HK-2 (cell line): ENCODE measurements around the gene RNF212B.
"Not testable (repeated sequence)": the region's sequence is repeated elsewhere in the genome, so short reads cannot be mapped to it uniquely, and the experiment has no call there.

Source experiments
- DNase-seq: peaks from one replicate; pipeline ENCODE4 v3.0.0-alpha.2; 2018; ENCODE audit not compliant: unreplicated experiment

The RNF212B gene

DNA sequence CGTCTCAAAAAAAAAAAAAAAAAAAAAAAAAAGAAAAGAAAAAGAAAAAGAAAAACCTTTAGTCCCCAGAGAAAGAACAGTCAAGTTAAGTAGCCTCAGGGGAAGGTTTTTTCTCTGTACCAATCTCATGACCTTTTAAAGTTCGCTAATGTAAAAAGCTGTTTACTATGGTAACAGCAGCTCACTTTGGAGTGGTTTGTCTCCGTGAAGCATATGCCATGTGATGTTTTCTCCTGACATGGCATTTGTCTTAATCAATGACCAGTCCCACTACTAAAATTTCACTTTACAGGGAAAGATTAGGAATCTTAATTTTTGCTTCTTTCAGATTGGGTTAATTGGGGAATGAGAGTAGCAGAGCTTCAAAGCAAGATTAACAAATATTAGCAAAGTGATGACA is 4.3 kb downstream of the RNF212B start:
- DNase-seq, result no peak

DNA sequence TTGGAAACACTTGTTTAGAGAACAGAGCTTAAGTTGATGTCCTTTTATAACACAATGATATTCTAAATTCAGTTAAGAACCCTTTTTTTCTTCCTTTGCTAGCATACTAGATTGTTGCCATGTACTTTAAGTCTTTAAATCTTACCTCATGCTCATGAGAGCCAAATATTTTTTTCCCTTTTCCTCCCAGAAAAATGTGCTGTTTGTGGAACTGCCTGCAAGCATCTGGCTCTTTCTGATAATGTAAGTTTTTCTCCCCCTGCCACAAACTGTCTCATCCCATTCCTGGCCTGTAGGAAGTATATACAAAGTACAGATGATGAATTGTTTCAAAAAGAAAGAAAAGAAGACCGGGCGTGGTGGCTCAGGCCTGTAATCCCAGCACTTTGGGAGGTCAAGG is 5.3 kb downstream of the RNF212B start:
- no peak for DNase-seq

DNA sequence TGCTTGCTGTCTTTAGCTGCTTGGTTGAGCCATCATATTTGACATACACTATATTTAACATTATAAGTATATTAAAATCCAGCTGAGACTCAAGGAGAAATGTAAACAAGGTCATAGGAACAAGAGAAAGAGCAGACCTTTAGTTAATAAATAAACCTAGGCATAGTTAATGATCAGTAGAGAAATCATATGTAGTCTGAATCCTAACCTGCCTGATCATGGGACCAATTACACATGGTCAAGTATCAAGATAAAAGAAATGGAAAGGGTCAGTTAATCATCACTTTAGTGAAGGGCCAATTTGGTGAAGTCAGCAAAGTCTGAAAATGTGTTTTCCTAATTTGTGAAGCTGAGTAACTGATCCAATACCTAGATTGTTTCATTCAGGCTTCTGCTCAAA is 7.5 kb downstream of the RNF212B start:
- DNase-seq, result no peak

DNA sequence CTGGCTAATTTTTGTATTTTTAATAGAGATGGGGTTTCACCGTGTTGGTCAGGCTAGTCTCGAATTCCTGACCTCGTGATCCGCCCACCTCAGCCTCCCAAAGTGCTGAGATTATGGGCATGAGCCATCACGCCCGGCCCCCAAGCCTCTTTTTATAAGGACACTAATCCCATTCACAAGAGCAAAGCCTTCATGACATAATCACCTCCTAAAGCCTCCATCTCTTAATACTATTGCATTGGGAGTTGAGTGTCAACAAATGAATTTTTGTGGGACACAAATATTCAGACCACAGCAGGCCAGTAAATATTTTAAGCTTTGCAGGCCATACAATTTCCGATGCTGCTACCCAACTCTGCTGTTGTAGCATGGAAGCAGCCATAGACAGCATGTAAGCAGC is 10.9 kb downstream of the RNF212B start:
- no peak for DNase-seq

DNA sequence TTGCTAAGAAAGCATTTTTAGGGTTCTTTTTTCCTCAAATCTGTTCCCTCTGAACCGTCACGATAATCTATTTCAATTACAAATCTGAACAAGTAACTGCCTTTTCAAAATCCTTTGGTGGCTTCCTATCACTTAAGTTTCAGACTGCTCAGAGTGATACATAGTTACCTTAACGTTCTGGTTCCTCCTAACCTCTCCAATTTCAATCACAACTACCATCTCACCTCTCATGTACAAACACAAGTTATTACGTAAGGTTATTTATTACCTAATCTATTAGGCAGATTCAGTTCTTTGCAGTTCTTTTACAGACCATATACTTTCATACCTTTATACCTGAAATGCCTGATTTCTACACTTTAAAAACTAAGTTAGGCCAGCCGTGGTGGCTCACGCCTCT is 12.1 kb downstream of the RNF212B start:
- no peak for DNase-seq

DNA sequence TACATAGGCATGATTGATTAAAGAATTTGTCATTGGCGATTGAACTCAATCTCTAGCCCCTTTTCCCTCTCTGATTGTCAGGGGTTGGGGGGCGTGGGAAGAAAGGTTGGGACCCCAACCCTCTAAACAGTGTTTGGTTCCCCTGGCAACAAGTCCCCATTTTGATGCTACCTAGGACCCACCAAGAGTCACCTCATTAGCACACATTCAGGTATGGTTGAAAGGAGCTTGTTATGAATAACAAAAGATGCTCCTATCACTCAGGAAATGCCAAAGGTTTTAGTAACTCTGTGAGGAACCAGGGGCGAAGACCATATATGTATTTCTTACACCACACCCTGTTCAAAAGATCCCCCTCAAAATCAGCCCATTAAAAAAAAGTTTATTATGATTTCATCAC is 14.3 kb downstream of the RNF212B start:
- no peak for DNase-seq

DNA sequence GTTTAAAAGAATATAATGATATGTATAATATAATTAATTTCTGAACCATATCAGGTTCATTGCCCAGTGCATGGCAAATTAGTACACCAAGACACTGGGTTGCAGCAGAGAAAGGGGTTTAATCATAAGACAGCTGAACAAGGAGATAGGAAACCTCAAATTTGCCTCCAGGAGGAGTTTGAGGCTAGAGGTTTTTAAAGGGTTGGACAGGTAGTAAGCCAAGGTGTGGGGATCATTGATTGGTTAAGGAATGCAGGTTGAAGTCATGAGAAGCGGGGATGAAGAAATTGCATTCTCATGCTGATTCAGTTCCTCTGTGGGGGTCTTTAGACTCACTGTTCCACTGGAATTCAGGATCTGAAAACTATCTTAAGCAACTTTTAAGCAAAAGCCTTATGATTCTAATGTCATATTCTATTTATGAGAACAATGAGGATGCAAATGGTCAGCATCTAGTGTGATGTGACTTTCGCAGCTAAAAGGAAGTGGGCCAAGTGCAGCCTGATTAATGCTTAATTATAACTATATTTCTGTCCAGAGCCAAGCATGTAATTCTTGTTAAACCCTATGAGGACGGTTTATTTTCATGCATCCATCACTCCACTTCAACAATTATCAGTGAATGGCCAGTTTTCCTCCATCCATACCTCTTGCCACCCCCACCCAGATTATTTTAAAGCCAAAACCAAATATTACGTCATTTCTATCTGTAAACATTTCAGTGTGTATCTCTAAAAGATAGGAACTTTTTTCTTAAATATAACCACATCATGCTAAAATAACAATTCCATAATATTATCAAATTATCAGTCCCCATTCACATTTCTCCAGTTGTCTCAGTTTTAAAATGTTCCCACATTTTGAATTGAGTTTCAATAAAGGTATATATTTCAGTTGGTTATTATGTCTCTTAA is 14.9 kb downstream of the RNF212B start:
- DNase-seq, result no peak

DNA sequence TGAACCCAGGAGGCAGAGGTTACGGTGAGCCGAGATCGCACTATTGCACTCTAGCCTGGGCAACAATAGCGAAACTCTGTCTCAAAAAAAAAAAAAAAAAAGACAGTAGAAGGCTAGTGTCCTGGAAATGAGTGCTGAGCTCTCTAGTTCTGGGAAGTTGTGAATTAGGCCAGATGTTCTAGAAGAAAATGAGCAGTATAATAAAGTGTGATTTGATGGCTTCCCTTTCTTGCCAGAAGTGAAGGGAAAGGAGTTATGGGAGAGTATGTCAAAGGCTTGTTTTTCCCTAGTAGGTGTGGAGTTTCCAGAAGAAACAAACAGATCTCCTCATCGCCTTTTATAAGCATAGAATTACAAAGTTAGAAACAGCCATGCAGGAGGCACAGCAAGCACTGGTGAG is 20.5 kb downstream of the RNF212B start:
- DNase-seq, result no peak

DNA sequence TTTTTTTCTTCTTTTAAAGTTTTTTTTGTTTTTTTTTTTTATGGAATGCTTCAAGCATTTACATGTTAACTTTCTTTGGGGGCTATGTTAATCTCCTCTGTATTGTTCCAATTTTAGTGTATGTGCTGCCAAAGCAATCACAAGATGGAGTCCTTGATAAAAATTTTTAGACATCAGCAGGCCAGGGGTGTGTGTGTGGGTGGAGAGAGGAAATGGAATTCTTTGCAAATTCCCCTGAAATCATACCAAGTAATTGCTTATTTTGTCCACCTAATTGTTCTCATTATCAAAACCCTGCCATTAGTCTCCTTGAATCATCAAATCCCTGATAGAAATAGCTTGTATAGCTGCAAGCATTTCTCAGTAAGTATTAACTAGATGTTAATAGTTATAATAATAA is 21.7 kb downstream of the RNF212B start:
- no peak for DNase-seq

DNA sequence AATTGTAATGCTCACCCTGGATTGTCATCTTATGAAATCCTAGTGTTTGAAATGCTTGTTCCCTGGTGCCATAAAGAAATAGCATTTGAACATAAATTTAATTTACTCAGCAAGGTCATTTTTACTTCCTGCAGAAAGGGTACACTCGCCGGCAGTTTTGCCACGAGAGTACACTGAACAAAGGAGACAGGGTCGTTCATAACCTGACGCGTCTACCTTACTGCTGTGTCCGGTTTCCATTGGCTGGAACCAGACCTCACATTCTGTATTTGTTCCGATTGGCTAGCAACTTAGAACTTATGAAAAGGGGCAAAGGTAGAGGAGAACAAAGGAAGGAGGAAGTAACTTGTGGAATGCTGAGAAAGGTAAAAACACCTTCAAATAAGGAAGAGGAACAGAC is 23.1 kb downstream of the RNF212B start:
- not testable (repeated sequence) for DNase-seq

DNA sequence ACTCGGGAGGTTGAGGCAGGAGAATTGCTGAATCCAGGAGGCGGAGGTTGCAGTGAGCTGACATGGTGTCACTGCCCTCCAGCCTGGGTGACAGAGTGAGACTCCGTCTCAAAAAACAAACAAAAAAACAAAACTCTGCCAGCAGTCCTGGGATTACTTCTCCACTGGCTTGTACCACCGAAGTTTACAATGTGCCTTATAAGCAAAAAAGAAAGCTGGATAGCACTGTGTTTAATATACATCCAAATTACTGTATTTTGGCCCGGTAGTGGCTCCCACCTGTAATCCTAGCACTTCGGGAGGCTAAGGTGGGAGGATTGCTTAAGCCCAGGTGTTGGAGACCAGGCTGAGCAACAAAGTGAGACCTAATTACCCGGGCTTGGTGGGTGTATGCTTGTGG is 31.5 kb downstream of the RNF212B start:
- DNase-seq, result no peak

DNA sequence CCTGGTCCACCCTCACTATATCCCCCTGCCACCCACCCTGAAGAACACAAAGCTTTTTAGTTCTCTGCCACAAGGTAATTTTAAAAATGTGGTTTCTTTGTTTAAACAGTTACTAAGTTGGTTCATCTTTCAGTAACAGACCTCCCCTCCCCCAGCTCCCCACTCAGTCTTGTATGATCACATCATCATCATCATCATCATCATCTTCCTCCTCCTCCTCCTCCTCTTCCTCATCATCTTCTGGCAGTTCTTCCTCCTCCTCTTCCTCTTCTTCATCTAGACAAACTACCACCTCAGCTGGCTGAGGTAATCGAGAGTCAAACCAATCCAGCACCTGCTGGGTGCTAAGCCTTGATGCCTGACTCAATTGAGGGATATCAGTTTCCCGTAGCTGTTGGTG is 37.7 kb downstream of the RNF212B start:
- DNase-seq, result peak; percentile 13

DNA sequence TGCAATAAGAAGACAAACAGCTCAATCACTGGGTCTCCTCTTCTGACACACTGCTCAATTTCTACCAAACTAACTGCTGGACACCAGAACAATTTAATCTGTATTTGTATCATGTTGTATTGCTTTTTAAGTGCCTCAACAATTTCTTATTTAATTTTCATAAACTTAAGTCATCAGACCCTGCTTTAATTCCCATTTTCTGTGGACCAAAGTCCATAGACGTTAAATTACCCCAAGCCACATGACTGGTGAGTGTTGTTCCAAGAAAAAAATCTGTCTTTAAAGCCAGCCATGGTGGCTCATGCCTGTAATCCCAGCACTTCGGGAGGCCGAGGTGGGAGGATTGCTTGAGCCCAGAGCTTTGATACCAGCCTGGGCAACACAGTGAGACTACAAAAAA is 39.5 kb downstream of the RNF212B start:
- no peak for DNase-seq

DNA sequence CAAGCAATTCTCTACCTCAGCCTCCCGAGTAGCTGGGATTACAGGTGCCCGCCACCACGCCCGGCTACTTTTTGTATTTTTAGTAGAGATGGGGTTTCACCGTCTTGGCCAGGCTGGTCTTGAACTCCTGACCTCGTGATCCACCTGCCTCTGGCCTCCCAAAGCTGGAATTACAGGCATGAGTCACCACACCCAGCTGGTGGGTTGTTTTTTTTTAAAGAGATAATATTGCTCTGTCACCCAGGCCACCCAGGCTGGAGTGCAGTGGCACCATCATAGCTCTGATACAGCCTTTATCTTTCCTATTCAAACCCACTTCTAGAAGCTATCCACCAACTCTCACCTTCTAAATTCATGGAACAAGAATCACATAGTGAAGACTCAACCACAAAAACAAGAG is 40.2 kb downstream of the RNF212B start:
- DNase-seq, result not testable (repeated sequence)

DNA sequence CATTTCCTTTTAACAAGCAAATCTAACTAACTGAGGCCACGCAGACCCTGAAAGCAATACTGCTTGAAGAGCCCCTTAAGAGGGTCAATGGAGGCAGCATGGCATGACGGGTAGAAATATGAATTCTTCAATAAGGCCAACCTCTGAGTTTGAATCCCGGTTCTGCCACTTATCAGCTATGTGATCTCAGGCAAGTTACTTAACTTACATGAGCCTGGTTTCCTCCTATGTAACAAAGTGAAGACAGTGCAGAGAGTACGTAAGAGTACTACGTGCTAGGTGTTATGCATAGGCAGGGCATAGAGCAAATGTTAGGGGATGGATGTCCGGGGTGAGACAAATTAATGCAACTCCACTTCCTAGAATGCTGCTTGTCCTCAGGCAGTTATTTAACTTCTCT is 43.5 kb downstream of the RNF212B start:
- DNase-seq, result no peak

DNA sequence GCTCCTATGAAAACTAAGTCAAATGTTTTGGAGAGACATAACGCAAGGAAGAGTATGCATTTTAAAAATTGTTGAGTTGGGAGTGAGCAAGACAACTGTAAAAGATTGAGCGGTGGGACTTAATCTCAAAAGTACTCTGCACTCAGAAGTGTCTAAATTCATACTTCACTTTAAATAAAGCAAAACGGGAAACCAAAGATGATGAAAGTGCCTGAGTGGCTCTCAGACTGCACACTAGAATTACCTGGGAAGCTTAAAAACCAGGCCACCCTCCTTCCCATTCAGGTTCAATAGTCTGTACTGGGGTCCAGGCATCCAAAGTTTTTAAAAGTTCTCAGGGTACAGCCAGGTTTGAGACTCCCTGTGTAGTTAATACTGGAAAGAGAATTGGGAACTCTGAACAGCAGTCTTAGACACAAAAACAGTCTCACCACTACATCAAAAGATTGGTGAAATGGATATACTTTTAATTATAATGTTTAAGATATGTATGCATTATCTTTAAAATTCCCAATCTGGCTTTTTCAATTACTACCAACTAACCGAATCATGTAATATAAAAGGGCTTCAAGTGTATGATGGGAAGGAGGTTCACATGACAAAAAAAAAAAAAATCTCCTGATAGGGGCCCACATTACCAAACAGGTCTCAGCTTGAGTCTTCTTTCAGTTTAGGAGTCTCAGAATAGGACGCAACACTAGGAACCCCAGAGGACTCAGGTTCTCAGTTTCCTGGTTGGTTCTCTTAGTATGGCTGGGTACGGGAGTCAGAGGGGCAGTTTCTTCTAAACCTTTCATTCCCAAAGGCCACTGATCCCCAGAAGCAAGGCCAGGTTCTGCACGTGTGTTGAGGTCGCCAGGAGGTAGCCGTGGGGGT is 47.2 kb downstream of the RNF212B start:
- no peak for DNase-seq

DNA sequence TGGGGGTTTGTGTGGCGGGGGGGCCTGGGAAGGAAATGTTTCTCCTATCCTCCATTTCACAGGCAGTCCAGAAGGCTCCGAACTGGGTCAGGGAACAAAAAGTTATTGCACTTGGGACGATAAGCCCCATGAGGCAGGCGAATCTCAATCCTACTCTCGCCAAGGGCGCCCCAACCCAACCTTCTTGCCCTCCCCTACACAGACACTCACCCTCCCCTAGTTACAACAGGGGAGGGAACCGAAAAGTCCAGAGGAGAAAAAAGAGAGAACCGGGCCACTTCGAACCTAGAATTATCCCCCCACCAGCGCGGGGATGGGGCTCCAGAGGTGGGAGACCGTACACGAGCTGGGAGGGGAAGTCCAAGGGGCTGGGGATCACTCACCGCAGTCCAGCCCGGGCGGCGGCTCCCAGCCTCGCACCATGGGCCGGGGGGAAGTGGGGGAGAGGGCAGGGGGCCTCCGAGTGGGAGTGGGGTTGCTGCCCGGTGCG is 47.8 kb downstream of the RNF212B start:
- no peak for DNase-seq

DNA sequence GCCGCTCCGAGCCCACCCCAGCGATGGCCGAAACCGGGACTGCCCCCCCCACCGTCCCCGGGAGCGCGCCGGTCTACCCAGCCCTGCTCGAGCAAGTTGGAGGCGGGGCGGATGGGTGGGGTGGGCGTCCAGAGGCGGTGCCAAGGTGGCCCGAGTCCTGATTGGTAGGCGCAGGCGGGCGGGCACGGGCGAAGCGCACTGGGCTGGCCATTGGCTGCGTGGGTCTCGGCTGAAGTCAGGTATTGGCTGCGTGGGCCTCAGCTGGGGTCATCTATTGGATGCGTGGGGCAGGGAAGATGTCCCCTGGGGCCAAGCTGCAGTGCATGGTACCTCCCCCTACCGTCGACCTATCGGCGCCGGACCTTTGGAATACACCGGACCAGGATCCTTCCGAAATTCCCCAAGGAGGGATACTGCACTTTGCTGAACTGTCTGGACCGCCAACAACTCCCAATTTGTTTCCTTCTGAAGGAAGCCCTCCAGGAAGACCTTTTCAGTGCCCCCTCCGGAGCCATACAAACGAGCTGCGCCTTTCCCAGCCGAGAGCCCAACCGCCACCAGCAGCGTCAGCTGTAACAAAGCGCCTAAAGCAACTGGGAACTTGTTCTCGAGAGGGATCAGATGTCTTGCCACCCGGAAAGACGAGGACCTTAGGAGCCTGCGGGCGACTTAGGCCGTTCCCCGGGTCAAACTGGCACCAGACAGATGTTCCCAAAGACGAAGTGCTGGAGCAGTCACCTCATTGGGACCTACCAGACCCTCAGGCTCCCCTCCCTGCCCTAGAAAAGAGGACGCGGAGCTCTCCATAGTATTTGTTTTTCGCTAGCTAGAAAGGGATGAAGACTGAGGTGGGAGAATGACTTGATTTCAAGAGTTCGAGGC is 48.5 kb downstream of the RNF212B start, which contains the start of gene HOMEZ:
HOMEZ (minus strand) TSS at position 113 of the 882 bp plus-strand sequence. CDS start 180 bp downstream, outside the sequence.
- DNase-seq, result peak; percentile 99

DNA sequence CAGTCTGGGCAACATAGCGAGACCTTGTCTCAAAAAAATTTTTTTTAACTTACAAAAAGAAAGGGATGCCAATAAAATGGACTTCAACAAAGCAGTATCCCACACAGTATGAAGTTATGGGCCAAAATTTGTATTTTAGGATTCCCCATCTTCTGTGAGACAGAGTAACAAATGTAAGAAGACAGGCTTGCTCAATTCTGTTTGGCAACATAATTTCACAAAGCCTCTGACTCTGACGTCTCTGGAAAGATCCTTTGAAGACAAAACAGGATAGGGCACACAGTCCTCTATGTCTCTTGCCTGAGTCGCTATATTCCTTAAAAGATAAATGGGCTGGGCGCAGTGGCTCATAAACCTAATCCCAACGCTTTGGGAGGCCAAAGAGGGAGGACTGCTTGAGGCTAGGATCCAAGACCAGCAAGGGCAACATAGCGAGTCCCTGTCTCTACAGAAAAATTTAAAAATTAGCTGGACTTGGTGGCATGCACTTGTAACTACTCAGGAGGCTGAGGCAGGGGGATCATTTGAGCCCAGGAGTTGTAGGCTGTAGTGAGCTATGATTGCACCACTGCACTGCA is 49.3 kb downstream of the RNF212B start:
- no peak for DNase-seq

DNA sequence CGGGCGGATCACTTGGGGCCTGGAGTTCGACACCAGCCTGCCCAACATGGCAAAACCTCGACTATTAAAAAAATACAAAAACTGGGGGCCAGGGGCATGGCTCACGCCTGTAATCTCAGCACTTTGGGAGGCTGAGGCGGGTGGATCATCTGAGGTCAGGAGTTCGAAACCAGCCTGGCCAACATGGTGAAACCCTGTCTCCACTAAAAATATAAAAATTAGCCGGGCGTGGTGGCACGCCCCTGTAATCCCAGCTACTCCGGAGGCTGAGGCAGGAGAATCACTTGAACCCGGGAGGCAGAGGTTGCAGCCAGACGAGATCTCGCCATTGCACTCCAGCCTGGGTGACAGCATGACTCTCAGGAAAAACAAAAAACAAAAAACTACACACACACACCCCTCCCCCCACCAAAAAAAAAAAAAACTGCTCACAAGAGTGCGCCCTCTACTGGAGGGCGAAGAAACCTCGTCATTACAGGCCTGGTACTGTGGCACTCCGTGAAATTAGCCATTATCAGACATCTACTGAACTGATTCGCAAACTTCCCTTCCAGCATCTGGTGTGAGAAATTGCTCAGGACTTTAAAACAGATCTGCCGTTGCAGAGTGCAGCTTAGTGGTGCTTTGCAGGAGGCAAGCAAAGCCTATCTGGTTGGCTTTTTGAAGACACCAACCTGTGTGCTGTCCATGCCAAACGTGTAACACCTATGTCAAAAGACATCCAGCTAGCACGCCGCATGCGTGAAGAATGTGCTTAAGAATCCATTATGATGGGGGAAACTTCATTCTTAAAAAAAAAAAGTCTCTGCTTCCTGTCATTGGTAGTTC is 57.2 kb downstream of the RNF212B start:
- DNase-seq, result peak; percentile 35
